ENCODE measurements around the gene ANGEL2. TPM values are rescaled to one million over a fixed set of nuclear protein-coding genes. Genes with fewer than 3 reads are reported as not detected.

The ANGEL2 gene
- total RNA-seq, 4 donors from 2014 or later: 37.1 to 79.9 (median 59.4) TPM

DNA sequence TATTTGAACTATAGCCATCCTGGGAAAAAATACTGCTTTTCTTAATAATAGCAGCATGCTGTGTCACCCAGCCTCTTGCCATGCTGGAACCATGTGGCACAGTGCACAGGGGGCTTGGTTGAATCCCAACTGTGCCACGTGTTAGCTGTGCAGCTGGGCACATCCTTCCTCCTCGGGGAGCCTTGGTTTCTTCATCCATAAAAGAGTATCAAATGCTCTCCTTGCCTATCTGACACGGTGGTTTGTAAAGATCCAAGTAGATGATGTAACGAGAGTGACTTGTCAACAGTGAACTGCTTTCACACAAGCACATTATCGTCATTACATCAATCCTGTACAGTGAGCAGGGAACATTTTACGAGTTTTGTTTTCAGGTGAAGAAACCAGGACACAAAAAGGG is 41.0 kb downstream of the ANGEL2 start:
- peak overlapping the region in 1 of 2 donors; percentile 55 for H3K27ac ChIP-seq
- TF ChIP-seq, protein P1, sequence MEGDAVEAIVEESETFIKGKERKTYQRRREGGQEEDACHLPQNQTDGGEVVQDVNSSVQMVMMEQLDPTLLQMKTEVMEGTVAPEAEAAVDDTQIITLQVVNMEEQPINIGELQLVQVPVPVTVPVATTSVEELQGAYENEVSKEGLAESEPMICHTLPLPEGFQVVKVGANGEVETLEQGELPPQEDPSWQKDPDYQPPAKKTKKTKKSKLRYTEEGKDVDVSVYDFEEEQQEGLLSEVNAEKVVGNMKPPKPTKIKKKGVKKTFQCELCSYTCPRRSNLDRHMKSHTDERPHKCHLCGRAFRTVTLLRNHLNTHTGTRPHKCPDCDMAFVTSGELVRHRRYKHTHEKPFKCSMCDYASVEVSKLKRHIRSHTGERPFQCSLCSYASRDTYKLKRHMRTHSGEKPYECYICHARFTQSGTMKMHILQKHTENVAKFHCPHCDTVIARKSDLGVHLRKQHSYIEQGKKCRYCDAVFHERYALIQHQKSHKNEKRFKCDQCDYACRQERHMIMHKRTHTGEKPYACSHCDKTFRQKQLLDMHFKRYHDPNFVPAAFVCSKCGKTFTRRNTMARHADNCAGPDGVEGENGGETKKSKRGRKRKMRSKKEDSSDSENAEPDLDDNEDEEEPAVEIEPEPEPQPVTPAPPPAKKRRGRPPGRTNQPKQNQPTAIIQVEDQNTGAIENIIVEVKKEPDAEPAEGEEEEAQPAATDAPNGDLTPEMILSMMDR (IDR thresholded peaks at IDR 0.05): no peak
- no peak for TF ChIP-seq POLR2A (IDR thresholded peaks at IDR 0.05)
- intact Hi-C loops (cut with DNase I; ENCODE audit: low total_unique reads): no loop called here
- H3K4me3 ChIP-seq: no peak overlapping the region
- DNase-seq: no peak
- no peaks in the 10 kb centered on the region for H3K27me3 ChIP-seq
- H3K9me3 ChIP-seq: no peaks in the 10 kb centered on the region
- H3K36me3 ChIP-seq: no peaks in the 10 kb centered on the region
- no peaks in the 10 kb centered on the region for H3K4me1 ChIP-seq

- Histone ChIP-seq H3K36me3 (no peaks in the 10 kb centered on the region), H3K4me1 (no peaks in the 10 kb centered on the region), H3K4me3 (no peak overlapping the region), H3K27ac (no peak overlapping the region), H3K9me3 (no peaks in the 10 kb centered on the region), H3K27me3 (no peaks in the 10 kb centered on the region)
- intact Hi-C loops (cut with DNase I; ENCODE audit: low total_unique reads): no loop called here
- DNase-seq: no peak
- TF ChIP-seq, protein P1 (IDR thresholded peaks at IDR 0.05): no peak
- no peak for TF ChIP-seq POLR2A (IDR thresholded peaks at IDR 0.05)
These were observed 41.8 kb downstream of the ANGEL2 start for GRCh38 chr1:212973899-212974298.

DNA sequence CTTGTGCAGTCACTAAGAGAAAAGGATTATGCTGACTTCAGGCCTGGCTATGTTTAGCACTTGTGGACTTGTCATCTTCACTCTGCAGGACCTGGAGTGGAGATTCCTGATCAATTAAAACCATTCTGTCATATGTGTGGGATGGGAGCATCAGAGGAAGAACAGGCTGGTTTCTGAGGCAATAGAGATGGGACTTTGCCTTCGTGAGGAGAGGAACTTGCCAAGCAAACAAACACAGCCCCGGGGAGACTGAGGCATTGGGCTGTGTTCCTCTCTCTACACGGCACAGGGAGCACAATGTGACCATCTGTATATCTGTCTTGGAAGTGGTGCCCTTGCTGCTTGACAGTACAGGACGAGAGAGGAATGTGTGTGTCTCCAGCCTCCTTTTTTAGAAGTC is 42.2 kb downstream of the ANGEL2 start:
- no peaks in the 10 kb centered on the region for H3K27me3 ChIP-seq
- TF ChIP-seq, protein P1 (IDR thresholded peaks at IDR 0.05): no peak
- no peak for TF ChIP-seq POLR2A (IDR thresholded peaks at IDR 0.05)
- no peaks in the 10 kb centered on the region for H3K9me3 ChIP-seq
- no peak overlapping the region for H3K27ac ChIP-seq
- intact Hi-C loops (cut with DNase I; ENCODE audit: low total_unique reads): no loop called here
- no peaks in the 10 kb centered on the region for H3K36me3 ChIP-seq
- H3K4me3 ChIP-seq: no peak overlapping the region
- no peak for DNase-seq
- no peaks in the 10 kb centered on the region for H3K4me1 ChIP-seq

GRCh38 chr1:212971312-212971711 is 44.4 kb downstream of the ANGEL2 start:
- H3K27ac ChIP-seq: no peak overlapping the region
- no peaks in the 10 kb centered on the region for H3K9me3 ChIP-seq
- intact Hi-C loops (cut with DNase I; ENCODE audit: low total_unique reads): no loop called here
- DNase-seq: no peak
- H3K36me3 ChIP-seq: no peaks in the 10 kb centered on the region
- H3K4me3 ChIP-seq: no peak overlapping the region
- H3K4me1 ChIP-seq: no peaks in the 10 kb centered on the region
- no peaks in the 10 kb centered on the region for H3K27me3 ChIP-seq
- no peak for TF ChIP-seq POLR2A (IDR thresholded peaks at IDR 0.05)

GRCh38 chr1:212970085-212970484 is 45.6 kb downstream of the ANGEL2 start:
- no peak for TF ChIP-seq POLR2A (IDR thresholded peaks at IDR 0.05)
- intact Hi-C loops (cut with DNase I; ENCODE audit: low total_unique reads): no loop called here
- no peak for DNase-seq
- H3K9me3 ChIP-seq: no peaks in the 10 kb centered on the region
- no peak overlapping the region for H3K27ac ChIP-seq
- no peaks in the 10 kb centered on the region for H3K36me3 ChIP-seq
- no peaks in the 10 kb centered on the region for H3K4me1 ChIP-seq
- no peaks in the 10 kb centered on the region for H3K27me3 ChIP-seq
- no peak overlapping the region for H3K4me3 ChIP-seq

- H3K9me3 ChIP-seq: no peaks in the 10 kb centered on the region
- H3K27ac ChIP-seq: no peak overlapping the region
- DNase-seq: no peak
- H3K4me1 ChIP-seq: no peaks in the 10 kb centered on the region
- H3K27me3 ChIP-seq: no peaks in the 10 kb centered on the region
- TF ChIP-seq, protein P1 (IDR thresholded peaks at IDR 0.05): no peak
- no peak for TF ChIP-seq POLR2A (IDR thresholded peaks at IDR 0.05)
- H3K4me3 ChIP-seq: no peak overlapping the region
- H3K36me3 ChIP-seq: no peaks in the 10 kb centered on the region
- intact Hi-C loops (cut with DNase I; ENCODE audit: low total_unique reads): no loop called here
These were observed 47.3 kb downstream of the ANGEL2 start for GRCh38 chr1:212968368-212968863.

All from uterus (tissue), 4 donors.